WTC11 (cell line): ENCODE measurements around the gene BCL11B. TPM values are rescaled to one million over a fixed set of nuclear protein-coding genes. Genes with fewer than 3 reads are reported as not detected.

Experiments
- ATAC-seq: fragments of 200-7000 bp; cut with Tn5 transposase; 2 replicates; pipeline ENCODE4 v1.10.0; 2021; ENCODE audit warnings: mild to moderate bottlenecking, moderate library complexity
- CTCF ChIA-PET: fragments of 300-600 bp; sonication (Branson Sonifier 250); formaldehyde crosslinking; loops from one replicate; lab custom pipeline; 2021; ENCODE audit warnings: antibody characterized with exemption; lab: Charles Lee
- POLR2A ChIA-PET: fragments of 350-600 bp; sonication (Branson Sonifier 250); formaldehyde crosslinking; loops from one replicate; lab custom pipeline; 2021; ENCODE audit warnings: antibody characterized with exemption; lab: Charles Lee
- DNase-seq: peaks from one replicate; pipeline ENCODE4 v3.0.0; 2021; ENCODE audit warnings: low spot score
- H3K27ac Mint-ChIP-seq: 2 replicates; pipeline ENCODE4 v1.8.0; 2021; ENCODE audit warnings: mixed read lengths
- H3K27me3 Mint-ChIP-seq: 2 replicates; pipeline ENCODE4 v1.8.0; 2021; ENCODE audit warnings: low read depth, mild to moderate bottlenecking, moderate library complexity, mixed read lengths
- H3K36me3 Mint-ChIP-seq: 2 replicates; pipeline ENCODE4 v1.8.0; 2021; ENCODE audit warnings: mixed read lengths
- H3K4me1 Mint-ChIP-seq: 2 replicates; pipeline ENCODE4 v1.8.0; 2022; ENCODE audit warnings: mixed read lengths
- H3K4me3 Mint-ChIP-seq: 2 replicates; pipeline ENCODE4 v1.8.0; 2021; ENCODE audit warnings: mild to moderate bottlenecking, moderate library complexity, mixed read lengths
- H3K9me3 Mint-ChIP-seq: 2 replicates; pipeline ENCODE4 v1.8.0; 2021; ENCODE audit warnings: mixed read lengths
- ATF2 ChIP-seq: sonication (generic); formaldehyde crosslinking; IDR thresholded peaks from 2 replicates; pipeline ENCODE4 v1.8.1; 2022; ENCODE audit warnings: low read depth, missing genetic modification reagents, borderline replicate concordance
- ATF6 ChIP-seq: sonication (generic); formaldehyde crosslinking; IDR thresholded peaks from 2 replicates; pipeline ENCODE4 v1.8.1; 2023; ENCODE audit warnings: mild to moderate bottlenecking, missing genetic modification reagents
- CTCF ChIP-seq: fragments of 200-600 bp; IDR thresholded peaks from 2 replicates; pipeline ENCODE4 v1.8.0; 2022; ENCODE audit warnings: antibody characterized with exemption
- EMX1 ChIP-seq: fragments of 250-450 bp; sonication (Bioruptor Pico); IDR thresholded peaks from 2 replicates; pipeline ENCODE4 v1.8.0; 2021; ENCODE audit warnings: mild to moderate bottlenecking
- GABPB1 ChIP-seq: sonication (generic); formaldehyde crosslinking; IDR thresholded peaks from 2 replicates; pipeline ENCODE4 v1.8.1; 2023; ENCODE audit warnings: mild to moderate bottlenecking, missing genetic modification reagents
- GTF2I ChIP-seq: fragments of 250-450 bp; sonication (Bioruptor Pico); conservative IDR thresholded peaks from 2 replicates; pipeline ENCODE4 v1.4.0; 2021; ENCODE audit warnings: mild to moderate bottlenecking
- IRF1 ChIP-seq: sonication (generic); formaldehyde crosslinking; IDR thresholded peaks from 2 replicates; pipeline ENCODE4 v1.8.0; 2023; ENCODE audit warnings: missing genetic modification reagents
- JAZF1 ChIP-seq: fragments of 250-450 bp; sonication (Bioruptor Pico); IDR thresholded peaks from 2 replicates; pipeline ENCODE4 v1.9.0; 2021; ENCODE audit warnings: moderate library complexity, mild to moderate bottlenecking, inconsistent platforms
- MLX ChIP-seq: sonication (generic); formaldehyde crosslinking; IDR thresholded peaks from 2 replicates; pipeline ENCODE4 v1.8.1; 2023; ENCODE audit warnings: mild to moderate bottlenecking, missing genetic modification reagents, moderate library complexity
- STAT6 ChIP-seq: sonication (generic); formaldehyde crosslinking; conservative IDR thresholded peaks from 2 replicates; pipeline ENCODE4 v1.8.1; 2023; ENCODE audit warnings: mild to moderate bottlenecking, low read depth, missing genetic modification reagents, moderate library complexity
- TEAD4 ChIP-seq: sonication (generic); formaldehyde crosslinking; IDR thresholded peaks from 2 replicates; pipeline ENCODE4 v1.8.0; 2022; ENCODE audit warnings: mild to moderate bottlenecking, missing genetic modification reagents
- USF2 ChIP-seq: sonication (generic); formaldehyde crosslinking; IDR thresholded peaks from 2 replicates; pipeline ENCODE4 v1.8.1; 2023; ENCODE audit warnings: mild to moderate bottlenecking, missing genetic modification reagents, moderate library complexity
- ZNF416 ChIP-seq: fragments of 250-450 bp; sonication (Bioruptor Pico); IDR thresholded peaks from 2 replicates; pipeline ENCODE4 v1.9.0; 2021; ENCODE audit warnings: mild to moderate bottlenecking, inconsistent platforms
- ZNF423 ChIP-seq: fragments of 250-450 bp; sonication (Bioruptor Pico); IDR thresholded peaks from 2 replicates; pipeline ENCODE4 v2.1.2; 2022; ENCODE audit warnings: mild to moderate bottlenecking, moderate library complexity
- ZNF512 ChIP-seq: sonication (generic); formaldehyde crosslinking; IDR thresholded peaks from 2 replicates; pipeline ENCODE4 v1.8.1; 2022; ENCODE audit warnings: missing genetic modification reagents, borderline replicate concordance
- ZNF671 ChIP-seq: fragments of 250-450 bp; sonication (Bioruptor Pico); IDR thresholded peaks from 2 replicates; pipeline ENCODE4 v1.8.0; 2021; ENCODE audit warnings: mild to moderate bottlenecking
- total RNA-seq: library from RNA; stranded (reverse); gene quantifications from 3 replicates; pipeline ENCODE4 v1.2.3, GENCODE V29; 2021

BCL11B gene
- total RNA-seq, 1 experiment from 2014 or later, result 9.1 TPM

- no peak for TF ChIP-seq ATF6 (CRISPR knock-in tag)
- no peak for TF ChIP-seq IRF1 (CRISPR knock-in tag)
- TF ChIP-seq ZNF512 (CRISPR knock-in tag), result no peak
- no peak for TF ChIP-seq ZNF416 (CRISPR knock-in tag)
- no peak for TF ChIP-seq ATF2
- no peak for TF ChIP-seq JAZF1
- no peak for TF ChIP-seq CTCF
- TF ChIP-seq EMX1 (CRISPR knock-in tag), result no peak
- no peak for TF ChIP-seq ZNF423 (CRISPR knock-in tag)
- no peak for TF ChIP-seq USF2 (CRISPR knock-in tag)
Observed at GRCh38 chr14:99226687-99227086, 45.3 kb downstream of the BCL11B start (continued).

- no peaks in the 10 kb centered on the region for H3K27me3 Mint-ChIP-seq
- ATAC-seq (no peak), DNase-seq (no peak)
- ChIA-PET CTCF (interaction anchor here (1.0 to 2.6 kb wide), 7 partner anchors 9 to 42 kb away, joined by 3 to 10 read pairs (median 8); no protein-coding TSS in a partner anchor), POLR2A (interaction anchor here (1.2 to 1.9 kb wide), 2 partner anchors 10 to 29 kb away, joined by 3 to 5 read pairs; no protein-coding TSS in a partner anchor)
- H3K27ac Mint-ChIP-seq, result peak overlapping the region; percentile 54; the same call in 1 of the 2 replicates
- no peaks in the 10 kb centered on the region for H3K9me3 Mint-ChIP-seq
- TF ChIP-seq GTF2I (no peak), TEAD4 (CRISPR knock-in tag) (no peak)
- TF ChIP-seq, all 79 proteins: peak for 0
- Mint-ChIP-seq H3K36me3 (peaks cover 5% of the 10 kb centered on the region; the same call in 1 of the 2 replicates), H3K4me3 (no peak overlapping the region), H3K4me1 (peaks cover 49% of the 10 kb centered on the region)
Observed at GRCh38 chr14:99225436-99226203, 46.4 kb downstream of the BCL11B start.

GRCh38 chr14:99224948-99225347 is 47.0 kb downstream of the BCL11B start:
- POLR2A ChIA-PET, result interaction anchor here (1.2 to 1.9 kb wide), 2 partner anchors 9 to 30 kb away, joined by 3 to 5 read pairs; no protein-coding TSS in a partner anchor
- peaks cover 7% of the 10 kb centered on the region; the same call in 1 of the 2 replicates for H3K36me3 Mint-ChIP-seq
- H3K9me3 Mint-ChIP-seq, result no peaks in the 10 kb centered on the region
- H3K4me3 Mint-ChIP-seq, result no peak overlapping the region
- H3K27ac Mint-ChIP-seq, result no peak overlapping the region
- CTCF ChIA-PET, result interaction anchor here (0.9 to 2.6 kb wide), 15 partner anchors 9 to 170 kb away, joined by 3 to 10 read pairs (median 4); no protein-coding TSS in a partner anchor
- peaks cover 47% of the 10 kb centered on the region for H3K4me1 Mint-ChIP-seq
- H3K27me3 Mint-ChIP-seq, result no peaks in the 10 kb centered on the region
- ATAC-seq (no peak), DNase-seq (no peak)
- no peak for TF ChIP-seq ZNF423 (CRISPR knock-in tag)
- TF ChIP-seq MLX, result no peak
- TF ChIP-seq STAT6 (CRISPR knock-in tag), result no peak
- no peak for TF ChIP-seq GABPB1
- TF ChIP-seq ZNF416 (CRISPR knock-in tag), result no peak
- TF ChIP-seq ZNF671 (CRISPR knock-in tag), result no peak
- no peak for TF ChIP-seq EMX1 (CRISPR knock-in tag)
